GM21786 (cell line): Measurements from ENCODE around the gene MEPCE.

ENCODE experiments used
- ATAC-seq: cut with Tn5 transposase; IDR thresholded peaks from one replicate; pipeline ENCODE4 v1.9.1; 2021; ENCODE audit not compliant: unreplicated experiment

The MEPCE gene

GRCh38 chr7:100402241-100402640 lies 27.4 kb upstream of the MEPCE start:
- no peak for ATAC-seq

- no peak for ATAC-seq
Measured at GRCh38 chr7:100406767-100407166, 22.9 kb upstream of the MEPCE start.

- no peak for ATAC-seq
Measured at GRCh38 chr7:100407285-100408180, 22.1 kb upstream of the MEPCE start.

GRCh38 chr7:100411101-100411500 lies 18.5 kb upstream of the MEPCE start:
- no peak for ATAC-seq

GRCh38 chr7:100413346-100413745 lies 16.3 kb upstream of the MEPCE start:
- ATAC-seq = no peak

GRCh38 chr7:100413889-100414288 lies 15.7 kb upstream of the MEPCE start:
- ATAC-seq = no peak

GRCh38 chr7:100415448-100415847 lies 14.2 kb upstream of the MEPCE start:
- ATAC-seq = no peak

- no peak for ATAC-seq
Measured at GRCh38 chr7:100418930-100419659, 10.5 kb upstream of the MEPCE start.

GRCh38 chr7:100419660-100420226 lies 9.9 kb upstream of the MEPCE start:
- ATAC-seq = no peak

- no peak for ATAC-seq
Measured at GRCh38 chr7:100423315-100423714, 6.3 kb upstream of the MEPCE start.

GRCh38 chr7:100425347-100425746 lies 4.3 kb upstream of the MEPCE start:
- ATAC-seq = no peak

GRCh38 chr7:100426516-100426915 lies 3.1 kb upstream of the MEPCE start:
- no peak for ATAC-seq

GRCh38 chr7:100427762-100428198 lies 1.9 kb upstream of the MEPCE start:
- no peak for ATAC-seq

- peak; percentile 34 for ATAC-seq
Measured at GRCh38 chr7:100428199-100428966, 1.2 kb upstream of the MEPCE start, which contains the start of gene ZCWPW1. ZCWPW1 (minus strand) TSS chr7:100428703; CDS start chr7:100420649, 8,054 bp downstream.

- ATAC-seq = peak; percentile 35
Measured at GRCh38 chr7:100428967-100429636, 529 bp upstream of the MEPCE start.

- ATAC-seq = no peak
Measured at GRCh38 chr7:100430493-100431285, 1.1 kb downstream of the MEPCE start.

- ATAC-seq = no peak
Measured at GRCh38 chr7:100431286-100431735, 1.7 kb downstream of the MEPCE start.

GRCh38 chr7:100432053-100432452 lies 2.4 kb downstream of the MEPCE start:
- no peak for ATAC-seq

GRCh38 chr7:100432621-100433275 lies 3.1 kb downstream of the MEPCE start:
- no peak for ATAC-seq
